Thoracic aorta (tissue), 2 donors: ENCODE results near the gene TMEM200A. TPM values are rescaled to one million over a fixed set of nuclear protein-coding genes. Genes with fewer than 3 reads are reported as not detected.

ENCODE experiments used
- ATAC-seq: fragments of 150-250 bp; one replicate; pipeline ENCODE4 v1.8.0; 2017; ENCODE audit warnings: low read depth; ENCODE audit not compliant: insufficient number of reproducible peaks, low FRiP score
- DNase-seq: peaks from one replicate; pipeline ENCODE4 v3.0.0-alpha.2; 2020; ENCODE audit warnings: low spot score
- H3K27ac ChIP-seq, 2 donors: fragments of 200-600 bp; sonication (generic); 1 replicate in 1 of 2; 2 replicates in 1 of 2; pipeline ENCODE4 v1.5.1; 2016; ENCODE audit warnings: mild to moderate bottlenecking in 2 of 2, moderate library complexity in 2 of 2
- H3K27me3 ChIP-seq: fragments of 200-600 bp; sonication (generic); replicated peaks from 2 replicates; pipeline ENCODE4 v1.6.0; 2016; ENCODE audit warnings: mild to moderate bottlenecking; ENCODE audit not compliant: insufficient read depth
- H3K36me3 ChIP-seq: fragments of 200-600 bp; sonication (generic); one replicate; pipeline ENCODE4 v1.5.1; 2016
- H3K4me1 ChIP-seq, 2 donors: fragments of 200-600 bp; sonication (generic); 1 replicate in 1 of 2; 2 replicates in 1 of 2; pipeline versions ENCODE4 v1.5.1 to v1.6.0; 2016; ENCODE audit warnings: low read depth in 2 of 2, mild to moderate bottlenecking in 1 of 2; ENCODE audit not compliant: control insufficient read depth in 1 of 2
- H3K4me3 ChIP-seq: fragments of 200-600 bp; sonication (generic); 2 replicates; pipeline ENCODE4 v1.5.1; 2016; ENCODE audit warnings: mild to moderate bottlenecking
- H3K9me3 ChIP-seq: fragments of 200-600 bp; sonication (generic); 2 replicates; pipeline ENCODE4 v1.5.1; 2016
- CTCF ChIP-seq: fragments of 200-600 bp; sonication (generic); IDR thresholded peaks from one replicate; pipeline ENCODE4 v1.5.1; 2019; ENCODE audit warnings: antibody characterized with exemption
- total RNA-seq, 2 donors: library from RNA; depleted of rRNA; stranded (reverse); fragments of >200 nt; gene quantifications; one replicate each; pipeline versions ENCODE4 v1.1.0 to v1.2.3, GENCODE V29; 2016

The TMEM200A gene
- total RNA-seq, 2 donors from 2014 or later: 3.7 to 9.7 TPM

GRCh38 chr6:130409418-130410100, 43.7 kb downstream of the TMEM200A start:
- H3K36me3 ChIP-seq: no peaks in the 10 kb centered on the region
- no peak for DNase-seq
- no peak overlapping the region for H3K4me3 ChIP-seq
- no peak for ATAC-seq
- no peaks in the 10 kb centered on the region for H3K27me3 ChIP-seq
- H3K27ac ChIP-seq: no peak overlapping the region
- no peaks in the 10 kb centered on the region for H3K4me1 ChIP-seq
- no peaks in the 10 kb centered on the region for H3K9me3 ChIP-seq
- TF ChIP-seq CTCF: no peak

- TF ChIP-seq CTCF: no peak
- Histone ChIP-seq H3K27me3 (no peaks in the 10 kb centered on the region), H3K9me3 (no peaks in the 10 kb centered on the region), H3K36me3 (no peaks in the 10 kb centered on the region), H3K27ac (no peak overlapping the region), H3K4me1 (no peaks in the 10 kb centered on the region), H3K4me3 (no peak overlapping the region)
- DNase-seq (no peak), ATAC-seq (no peak)
Measured at GRCh38 chr6:130411481-130411880, 45.7 kb downstream of the TMEM200A start.

GRCh38 chr6:130412556-130413290, 46.9 kb downstream of the TMEM200A start:
- no peak for ATAC-seq
- H3K4me1 ChIP-seq: no peaks in the 10 kb centered on the region
- no peak for DNase-seq
- no peak overlapping the region for H3K4me3 ChIP-seq
- no peaks in the 10 kb centered on the region for H3K36me3 ChIP-seq
- no peak for TF ChIP-seq CTCF
- H3K27ac ChIP-seq: no peak overlapping the region
- H3K27me3 ChIP-seq: no peaks in the 10 kb centered on the region
- no peaks in the 10 kb centered on the region for H3K9me3 ChIP-seq

- H3K4me1 ChIP-seq: no peaks in the 10 kb centered on the region
- no peak overlapping the region for H3K27ac ChIP-seq
- no peak for TF ChIP-seq CTCF
- ATAC-seq (no peak), DNase-seq (no peak)
- no peaks in the 10 kb centered on the region for H3K27me3 ChIP-seq
- H3K4me3 ChIP-seq: no peak overlapping the region
- no peaks in the 10 kb centered on the region for H3K9me3 ChIP-seq
- H3K36me3 ChIP-seq: no peaks in the 10 kb centered on the region
Measured at GRCh38 chr6:130417951-130418350, 52.1 kb downstream of the TMEM200A start.

GRCh38 chr6:130420911-130421310, 55.1 kb downstream of the TMEM200A start:
- H3K9me3 ChIP-seq: no peaks in the 10 kb centered on the region
- no peak overlapping the region for H3K4me3 ChIP-seq
- DNase-seq (no peak), ATAC-seq (no peak)
- no peaks in the 10 kb centered on the region for H3K36me3 ChIP-seq
- H3K4me1 ChIP-seq: no peaks in the 10 kb centered on the region
- H3K27ac ChIP-seq: no peak overlapping the region
- no peaks in the 10 kb centered on the region for H3K27me3 ChIP-seq
- no peak for TF ChIP-seq CTCF
